Ectodermal cell (in vitro differentiated cells): ENCODE results near the gene OR52N1. TPM values are rescaled to one million over a fixed set of nuclear protein-coding genes. Genes with fewer than 3 reads are reported as not detected.

Experiments used
- H3K27ac ChIP-seq: 2 replicates; pipeline ENCODE4 v1.7.0; 2013; ENCODE audit warnings: mild to moderate bottlenecking, low read depth, low read length; ENCODE audit not compliant: insufficient read depth, poor library complexity, severe bottlenecking
- H3K27me3 ChIP-seq: 2 replicates; pipeline ENCODE4 v1.7.0; 2013; ENCODE audit warnings: mild to moderate bottlenecking, low read length; ENCODE audit not compliant: insufficient read depth, control insufficient read depth, poor library complexity, severe bottlenecking
- H3K36me3 ChIP-seq: one replicate; pipeline ENCODE4 v1.7.0; 2013; ENCODE audit warnings: low read length; ENCODE audit not compliant: control insufficient read depth, insufficient read depth
- H3K4me1 ChIP-seq: one replicate; pipeline ENCODE4 v1.7.0; 2013; ENCODE audit warnings: low read length; ENCODE audit not compliant: control insufficient read depth, insufficient read depth
- H3K4me3 ChIP-seq: 2 replicates; pipeline ENCODE4 v1.7.0; 2013; ENCODE audit warnings: low read depth, low read length, control low read depth; ENCODE audit not compliant: insufficient read depth
- H3K9me3 ChIP-seq: 2 replicates; pipeline ENCODE4 v1.7.0; 2013; ENCODE audit warnings: mild to moderate bottlenecking, low read length, moderate library complexity; ENCODE audit not compliant: control insufficient read depth
- WGBS, 2 experiments: methylation state at CpG; one replicate each; pipeline ENCODE4 v1.1.7; 2013; ENCODE audit warnings: missing lambda C conversion rate in 2 of 2; 5-methylcytosine and 5-hydroxymethylcytosine counted together
- polyA plus RNA-seq, 4 experiments: library from polyadenylated mRNA; stranded (reverse); fragments of 50-300 nt; gene quantifications; one replicate each; pipeline ENCODE4 v1.2.3, GENCODE V29; 2013

The OR52N1 gene
- polyA plus RNA-seq (2013, experiment 1 of 4): not detected
- not detected for polyA plus RNA-seq (2013, experiment 2 of 4)
- not detected for polyA plus RNA-seq (2013, experiment 3 of 4)
- not detected for polyA plus RNA-seq (2013, experiment 4 of 4)

- no peaks in the 10 kb centered on the region for H3K27me3 ChIP-seq
- no peaks in the 10 kb centered on the region for H3K36me3 ChIP-seq
- no peaks in the 10 kb centered on the region for H3K9me3 ChIP-seq
- no peak within 1 kb of the TSS for H3K27ac ChIP-seq
- 86 to 90% methylated on average over 3 of the region's 3 CpGs for WGBS, 2 experiments
- no peak within 1 kb of the TSS for H3K4me3 ChIP-seq
- no peaks in the 10 kb centered on the region for H3K4me1 ChIP-seq
These were observed at the start of gene OR52N1 for GRCh38 chr11:5791165-5791564. Gene OR52N1 (minus strand): TSS chr11:5791265. CDS start chr11:5788816, 2,449 bp downstream.

GRCh38 chr11:5837695-5838094 lies 46.6 kb upstream of the OR52N1 start:
- Histone ChIP-seq H3K36me3 (no peaks in the 10 kb centered on the region), H3K9me3 (no peaks in the 10 kb centered on the region), H3K4me3 (no peak overlapping the region), H3K4me1 (no peaks in the 10 kb centered on the region), H3K27me3 (no peaks in the 10 kb centered on the region), H3K27ac (no peak overlapping the region)
- 100% methylated on average over 2 of the region's 2 CpGs for WGBS, 2 experiments

- H3K4me1 ChIP-seq: no peaks in the 10 kb centered on the region
- no peaks in the 10 kb centered on the region for H3K36me3 ChIP-seq
- H3K4me3 ChIP-seq: no peak overlapping the region
- no peaks in the 10 kb centered on the region for H3K9me3 ChIP-seq
- no peak overlapping the region for H3K27ac ChIP-seq
- H3K27me3 ChIP-seq: no peaks in the 10 kb centered on the region
- WGBS, 2 experiments: 80 to 87% methylated on average over 1 of the region's 2 CpGs
These were observed 42.4 kb upstream of the OR52N1 start for GRCh38 chr11:5833446-5833845.

GRCh38 chr11:5831196-5831829 lies 40.2 kb upstream of the OR52N1 start:
- Histone ChIP-seq H3K27me3 (no peaks in the 10 kb centered on the region), H3K4me1 (no peaks in the 10 kb centered on the region), H3K4me3 (no peak overlapping the region), H3K36me3 (no peaks in the 10 kb centered on the region), H3K27ac (no peak overlapping the region), H3K9me3 (no peaks in the 10 kb centered on the region)
- WGBS, 2 experiments: 57 to 62% methylated on average over 6 of the region's 6 CpGs

GRCh38 chr11:5818245-5818886 lies 27.3 kb upstream of the OR52N1 start:
- Histone ChIP-seq H3K27me3 (no peaks in the 10 kb centered on the region), H3K27ac (no peak overlapping the region), H3K36me3 (no peaks in the 10 kb centered on the region), H3K9me3 (no peaks in the 10 kb centered on the region), H3K4me1 (no peaks in the 10 kb centered on the region), H3K4me3 (no peak overlapping the region)
- WGBS, 2 experiments: 83 to 88% methylated on average over 1 of the region's 1 CpG

GRCh38 chr11:5815534-5815933 lies 24.5 kb upstream of the OR52N1 start:
- Histone ChIP-seq H3K27me3 (no peaks in the 10 kb centered on the region), H3K9me3 (no peaks in the 10 kb centered on the region), H3K4me1 (no peaks in the 10 kb centered on the region), H3K4me3 (no peak overlapping the region), H3K36me3 (no peaks in the 10 kb centered on the region), H3K27ac (no peak overlapping the region)
- WGBS, 2 experiments: 98% methylated on average over 2 of the region's 4 CpGs; no CpG with 5 or more reads in 1 of the 2 experiments

GRCh38 chr11:5809905-5810795 lies 19.1 kb upstream of the OR52N1 start:
- WGBS, 2 experiments: 91 to 94% methylated on average over 5 of the region's 6 CpGs
- Histone ChIP-seq H3K27ac (no peak overlapping the region), H3K36me3 (no peaks in the 10 kb centered on the region), H3K4me1 (no peaks in the 10 kb centered on the region), H3K4me3 (no peak overlapping the region), H3K27me3 (no peaks in the 10 kb centered on the region), H3K9me3 (no peaks in the 10 kb centered on the region)

GRCh38 chr11:5809122-5809519 lies 18.1 kb upstream of the OR52N1 start:
- no peak overlapping the region for H3K4me3 ChIP-seq
- no peaks in the 10 kb centered on the region for H3K27me3 ChIP-seq
- WGBS, 2 experiments: 92 to 94% methylated on average over 5 of the region's 5 CpGs
- no peak overlapping the region for H3K27ac ChIP-seq
- no peaks in the 10 kb centered on the region for H3K9me3 ChIP-seq
- H3K36me3 ChIP-seq: no peaks in the 10 kb centered on the region
- H3K4me1 ChIP-seq: no peaks in the 10 kb centered on the region

GRCh38 chr11:5808500-5809121 lies 17.5 kb upstream of the OR52N1 start, which contains the start of gene OR52N2:
Gene OR52N2 (plus strand): TSS chr11:5808924. CDS start chr11:5820336, 11,412 bp downstream.
- WGBS, 2 experiments: 64% methylated on average over 24 of the region's 24 CpGs
- Histone ChIP-seq H3K36me3 (no peaks in the 10 kb centered on the region), H3K27me3 (no peaks in the 10 kb centered on the region), H3K4me3 (peak within 1 kb of the TSS; percentile 9), H3K4me1 (no peaks in the 10 kb centered on the region), H3K27ac (no peak within 1 kb of the TSS), H3K9me3 (no peaks in the 10 kb centered on the region)
